Right atrium auricular region (tissue), 2 donors: ENCODE data around the gene SMG9. TPM values are rescaled to one million over a fixed set of nuclear protein-coding genes. Genes with fewer than 3 reads are reported as not detected.
A peak's percentile ranks its signal among the peaks of the same experiment; 100 is the strongest.

ENCODE experiments used
- DNase-seq: peaks from one replicate; pipeline ENCODE4 v3.0.0-alpha.2; 2019; ENCODE audit warnings: low spot score
- H3K27ac ChIP-seq, 2 donors: fragments of 200-600 bp; sonication (generic); 1 replicate in 1 of 2; 2 replicates in 1 of 2; pipeline ENCODE4 v1.5.1; 2016 to 2019
- H3K27me3 ChIP-seq, 2 donors: fragments of 200-600 bp; sonication (generic); one replicate each; pipeline versions ENCODE4 v1.5.1 to v1.6.0; 2017 to 2019
- H3K36me3 ChIP-seq: fragments of 200-600 bp; sonication (generic); one replicate; pipeline ENCODE4 v1.5.1; 2016
- H3K4me1 ChIP-seq, 2 donors: fragments of 200-600 bp; sonication (generic); one replicate each; pipeline versions ENCODE4 v1.5.1 to v1.6.0; 2017 to 2019
- H3K4me3 ChIP-seq, 2 donors: fragments of 200-600 bp; sonication (generic); 1 replicate in 1 of 2; 2 replicates in 1 of 2; pipeline ENCODE4 v1.5.1; 2017 to 2019; ENCODE audit warnings: mild to moderate bottlenecking in 1 of 2, moderate library complexity in 1 of 2
- H3K9me3 ChIP-seq, 2 donors: fragments of 200-600 bp; sonication (generic); one replicate each; pipeline ENCODE4 v1.5.1; 2019
- total RNA-seq, 2 donors: library from RNA; depleted of rRNA; stranded (reverse); fragments of >200 nt; gene quantifications; one replicate each; pipeline ENCODE4 v1.1.0, GENCODE V29; 2016
- TF ChIP-seq, protein P1 (sequence below), 2 donors: fragments of 200-600 bp; sonication (generic); IDR thresholded peaks; one replicate each; pipeline ENCODE4 v1.5.1; 2019; ENCODE audit warnings: antibody characterized with exemption in 2 of 2

SMG9 gene
- total RNA-seq, 2 donors from 2014 or later = 8.0 to 11.0 TPM

DNA sequence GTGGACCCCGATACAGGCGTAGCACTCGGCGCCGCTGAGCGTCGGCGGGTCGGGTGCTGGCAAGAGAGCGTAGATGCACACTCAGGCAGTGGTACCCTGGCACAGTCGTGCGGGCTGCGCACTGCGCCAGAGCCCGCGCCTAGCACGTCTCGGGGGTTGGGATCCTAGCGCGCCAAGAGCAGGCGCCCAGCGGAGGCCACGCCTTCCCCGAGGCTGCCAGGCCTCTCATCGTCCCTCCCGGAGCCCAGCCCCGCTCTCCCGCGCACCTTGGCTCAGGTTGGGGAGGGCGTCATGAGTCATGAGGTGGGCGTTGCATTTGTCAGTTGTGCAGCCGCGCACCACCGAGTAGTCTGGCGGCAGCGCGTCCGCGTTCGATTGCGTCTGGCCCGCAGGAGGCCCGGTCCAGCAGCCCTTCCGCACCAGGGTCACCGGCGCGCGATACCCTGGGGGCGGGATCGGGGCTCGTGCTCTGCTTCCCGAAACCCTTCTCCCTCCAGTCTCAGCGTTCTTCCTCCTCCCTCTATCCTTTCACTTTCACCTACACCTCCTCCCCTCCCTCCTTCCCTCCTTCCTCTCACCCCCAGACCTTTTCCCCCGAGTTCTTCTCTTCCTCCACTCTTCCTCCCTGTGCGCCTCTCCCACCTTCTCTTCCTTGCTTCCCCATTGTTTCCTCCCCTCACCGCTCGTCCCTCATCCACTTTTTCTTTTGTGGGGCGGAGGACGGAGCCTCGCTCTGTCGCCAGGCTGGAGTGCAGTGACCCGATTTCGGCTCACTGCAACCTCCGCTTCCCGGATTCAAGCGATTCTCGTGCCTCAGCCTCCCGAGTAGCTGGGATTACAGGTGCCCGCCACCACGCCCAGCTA lies 44.0 kb upstream of the SMG9 start:
- no peak overlapping the region for H3K27ac ChIP-seq
- TF ChIP-seq, protein P1, sequence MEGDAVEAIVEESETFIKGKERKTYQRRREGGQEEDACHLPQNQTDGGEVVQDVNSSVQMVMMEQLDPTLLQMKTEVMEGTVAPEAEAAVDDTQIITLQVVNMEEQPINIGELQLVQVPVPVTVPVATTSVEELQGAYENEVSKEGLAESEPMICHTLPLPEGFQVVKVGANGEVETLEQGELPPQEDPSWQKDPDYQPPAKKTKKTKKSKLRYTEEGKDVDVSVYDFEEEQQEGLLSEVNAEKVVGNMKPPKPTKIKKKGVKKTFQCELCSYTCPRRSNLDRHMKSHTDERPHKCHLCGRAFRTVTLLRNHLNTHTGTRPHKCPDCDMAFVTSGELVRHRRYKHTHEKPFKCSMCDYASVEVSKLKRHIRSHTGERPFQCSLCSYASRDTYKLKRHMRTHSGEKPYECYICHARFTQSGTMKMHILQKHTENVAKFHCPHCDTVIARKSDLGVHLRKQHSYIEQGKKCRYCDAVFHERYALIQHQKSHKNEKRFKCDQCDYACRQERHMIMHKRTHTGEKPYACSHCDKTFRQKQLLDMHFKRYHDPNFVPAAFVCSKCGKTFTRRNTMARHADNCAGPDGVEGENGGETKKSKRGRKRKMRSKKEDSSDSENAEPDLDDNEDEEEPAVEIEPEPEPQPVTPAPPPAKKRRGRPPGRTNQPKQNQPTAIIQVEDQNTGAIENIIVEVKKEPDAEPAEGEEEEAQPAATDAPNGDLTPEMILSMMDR (IDR thresholded peaks at IDR 0.05) = no peak
- peaks cover 0 to 13% of the 10 kb centered on the region in 2 donors for H3K4me1 ChIP-seq
- H3K4me3 ChIP-seq = peak overlapping the region; percentile 10 to 49
- no peak for DNase-seq
- H3K9me3 ChIP-seq = no peaks in the 10 kb centered on the region
- no peaks in the 10 kb centered on the region for H3K36me3 ChIP-seq
- no peaks in the 10 kb centered on the region for H3K27me3 ChIP-seq

DNA sequence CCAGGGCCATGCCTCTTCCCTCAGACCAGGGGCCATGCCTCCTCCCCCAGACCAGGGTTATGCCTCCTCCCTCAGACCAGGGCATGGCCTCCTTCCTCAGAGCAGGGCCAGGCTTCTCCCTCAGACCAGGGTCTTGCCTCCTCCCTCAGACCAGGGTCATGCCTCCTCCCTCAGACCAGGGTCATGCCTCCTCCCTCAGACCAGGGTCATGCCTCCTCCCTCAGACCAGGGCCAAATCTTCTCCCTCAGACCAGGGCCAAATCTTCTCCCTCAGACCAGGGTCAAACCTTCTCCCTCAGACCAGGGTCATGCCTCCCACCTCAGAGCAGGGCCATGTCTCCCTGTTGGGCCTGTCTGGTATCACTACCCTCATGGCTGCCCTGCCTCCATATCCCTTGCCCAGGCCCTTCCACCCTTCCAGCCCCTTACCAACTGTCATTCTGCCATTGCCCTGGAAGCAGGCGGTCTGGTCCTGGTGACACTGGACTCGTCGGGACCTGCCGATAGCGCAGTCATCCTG lies 43.3 kb upstream of the SMG9 start:
- Histone ChIP-seq H3K9me3 (no peaks in the 10 kb centered on the region), H3K36me3 (no peaks in the 10 kb centered on the region), H3K4me3 (peak overlapping the region in 1 of 2 donors; percentile 49), H3K4me1 (peaks cover 0 to 13% of the 10 kb centered on the region in 2 donors), H3K27me3 (no peaks in the 10 kb centered on the region), H3K27ac (no peak overlapping the region)
- TF ChIP-seq, protein P1 (IDR thresholded peaks at IDR 0.05) = no peak
- DNase-seq = no peak

DNA sequence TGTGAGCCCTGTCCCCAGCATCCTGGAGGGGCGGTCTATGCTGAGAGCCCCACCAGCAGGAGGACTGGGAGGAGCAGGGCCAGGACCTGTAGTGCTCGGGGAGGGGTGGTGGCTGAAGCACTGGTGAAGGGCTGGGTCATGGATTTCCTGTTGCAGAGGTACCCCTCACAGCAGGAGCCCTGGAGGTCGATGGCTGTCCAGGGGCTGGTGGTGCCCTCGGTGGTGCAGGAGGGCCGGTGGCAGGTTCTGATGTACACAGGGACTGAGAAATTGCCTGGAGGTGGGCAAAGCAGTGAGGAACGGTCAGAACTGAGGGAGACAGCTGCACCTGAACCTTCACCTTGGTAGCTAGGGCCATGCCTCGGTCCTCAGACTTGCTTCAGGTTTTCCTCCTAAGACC lies 42.8 kb upstream of the SMG9 start:
- Histone ChIP-seq H3K4me1 (peaks cover 0 to 13% of the 10 kb centered on the region in 2 donors), H3K9me3 (no peaks in the 10 kb centered on the region), H3K27ac (no peak overlapping the region), H3K4me3 (no peak overlapping the region), H3K36me3 (no peaks in the 10 kb centered on the region), H3K27me3 (no peaks in the 10 kb centered on the region)
- no peak for DNase-seq
- TF ChIP-seq, protein P1 (IDR thresholded peaks at IDR 0.05) = no peak

DNA sequence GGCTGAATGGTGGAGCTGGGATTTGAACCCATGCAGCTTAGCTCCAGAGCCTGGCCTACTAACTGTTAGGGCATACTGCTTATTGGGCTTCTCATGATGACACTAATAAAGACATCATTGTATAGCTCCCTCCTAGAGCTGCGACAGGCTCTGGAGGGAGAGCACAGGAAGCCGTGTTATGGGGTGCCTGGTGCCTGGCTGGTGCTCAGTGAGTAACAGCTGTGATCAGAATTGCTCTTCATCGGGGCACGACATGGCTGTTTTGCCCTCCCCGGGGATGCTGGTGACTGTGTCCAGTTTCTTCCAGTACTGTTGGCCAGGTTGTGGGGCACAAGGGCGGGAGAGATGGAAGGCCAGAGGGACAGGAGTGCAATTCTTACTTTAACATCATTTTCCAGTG lies 42.4 kb upstream of the SMG9 start:
- H3K36me3 ChIP-seq = no peaks in the 10 kb centered on the region
- TF ChIP-seq, protein P1 (IDR thresholded peaks at IDR 0.05) = no peak
- no peaks in the 10 kb centered on the region for H3K9me3 ChIP-seq
- H3K4me3 ChIP-seq = no peak overlapping the region
- no peaks in the 10 kb centered on the region for H3K27me3 ChIP-seq
- peaks cover 0 to 13% of the 10 kb centered on the region in 2 donors for H3K4me1 ChIP-seq
- no peak for DNase-seq
- no peak overlapping the region for H3K27ac ChIP-seq

DNA sequence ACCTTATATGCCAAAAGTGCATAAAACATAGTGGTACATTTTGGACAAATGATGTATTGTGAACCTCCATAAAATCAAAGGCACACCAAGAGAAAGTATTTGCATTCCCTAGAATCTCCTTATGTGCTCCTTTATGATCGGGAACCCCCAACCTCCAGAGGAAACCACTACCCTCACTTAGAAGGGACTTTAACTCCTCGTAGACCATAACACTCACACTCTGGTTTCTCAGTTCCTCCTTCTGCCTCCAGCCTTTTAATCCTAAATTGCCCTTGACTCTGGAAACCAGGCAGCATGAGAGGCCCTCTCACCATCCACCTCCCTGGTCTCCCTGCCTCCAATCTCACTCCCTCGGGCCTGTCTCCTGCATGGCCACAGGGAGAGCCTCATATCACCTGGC lies 35.8 kb upstream of the SMG9 start:
- no peak for DNase-seq
- Histone ChIP-seq H3K27ac (no peak overlapping the region), H3K27me3 (no peaks in the 10 kb centered on the region), H3K4me3 (no peak overlapping the region), H3K36me3 (no peaks in the 10 kb centered on the region), H3K4me1 (no peaks in the 10 kb centered on the region), H3K9me3 (no peaks in the 10 kb centered on the region)
- TF ChIP-seq, protein P1 (IDR thresholded peaks at IDR 0.05) = no peak
